Thymus (tissue), 11 donors: ENCODE results near the gene CSNK1A1. TPM values are rescaled to one million over a fixed set of nuclear protein-coding genes. Genes with fewer than 3 reads are reported as not detected.
"Not testable (repeated sequence)": the region's sequence is repeated elsewhere in the genome, so short reads cannot be mapped to it uniquely, and the experiment has no call there.

ENCODE experiments used
- DNase-seq, 9 donors: peaks; one replicate each; pipeline ENCODE4 v3.0.0-alpha.2; 2013; ENCODE audit warnings: low spot score in 9 of 9, low read depth in 6 of 9, missing footprints in 1 of 9
- H3K27ac ChIP-seq, 2 donors: one replicate each; pipeline ENCODE4 v1.5.1; 2013; ENCODE audit warnings: control low read depth in 1 of 2, low read depth in 1 of 2, low read length in 1 of 2, mild to moderate bottlenecking in 1 of 2, moderate library complexity in 1 of 2
- H3K27me3 ChIP-seq, 2 donors: one replicate each; pipeline ENCODE4 v1.5.1; 2013; ENCODE audit warnings: low read length in 1 of 2; ENCODE audit not compliant: control insufficient read depth in 2 of 2, insufficient read depth in 1 of 2
- H3K36me3 ChIP-seq, 2 donors: one replicate each; pipeline ENCODE4 v1.5.1; 2013; ENCODE audit warnings: low read length in 1 of 2, mild to moderate bottlenecking in 1 of 2, moderate library complexity in 1 of 2; ENCODE audit not compliant: control insufficient read depth in 2 of 2, insufficient read depth in 2 of 2
- H3K4me1 ChIP-seq, 2 donors: one replicate each; pipeline ENCODE4 v1.5.1; 2013; ENCODE audit warnings: low read length in 2 of 2; ENCODE audit not compliant: control insufficient read depth in 2 of 2, insufficient read depth in 2 of 2
- H3K4me3 ChIP-seq, 2 donors: one replicate each; pipeline ENCODE4 v1.5.1; 2013; ENCODE audit warnings: low read length in 2 of 2, control low read depth in 1 of 2, mild to moderate bottlenecking in 1 of 2
- H3K9me3 ChIP-seq, 2 donors: one replicate each; pipeline ENCODE4 v1.5.1; 2013; ENCODE audit warnings: low read length in 1 of 2, mild to moderate bottlenecking in 1 of 2; ENCODE audit not compliant: control insufficient read depth in 2 of 2, insufficient read depth in 1 of 2
- WGBS: extraction: QIAGEN DNeasy Blood & Tissue Kit; methylation state at CpG from one replicate; pipeline ENCODE4 v1.1.7; 2013; 5-methylcytosine and 5-hydroxymethylcytosine counted together
- polyA plus RNA-seq: library from polyadenylated mRNA; stranded (reverse); fragments of 200-250 nt; gene quantifications from one replicate; pipeline ENCODE4 v1.2.3, GENCODE V29; 2013
- total RNA-seq: library from RNA; stranded (reverse); fragments of 120-200 nt; gene quantifications from one replicate; pipeline ENCODE4 v1.2.4, GENCODE V29; 2013
- donor health status: healthy.

The CSNK1A1 gene
- total and polyA plus RNA-seq, 2 donors: 91.6 to 171 TPM

GRCh38 chr5:149545327-149545726, 5.9 kb downstream of the CSNK1A1 start:
- 98% methylated on average over 6 of the region's 6 CpGs for WGBS
- Histone ChIP-seq H3K4me1 (peaks cover 10 to 17% of the 10 kb centered on the region in 2 donors), H3K4me3 (no peak overlapping the region), H3K27me3 (no peaks in the 10 kb centered on the region), H3K36me3 (peaks cover 29 to 65% of the 10 kb centered on the region in 2 donors), H3K27ac (no peak overlapping the region), H3K9me3 (no peaks in the 10 kb centered on the region)
- no peak for DNase-seq

DNA sequence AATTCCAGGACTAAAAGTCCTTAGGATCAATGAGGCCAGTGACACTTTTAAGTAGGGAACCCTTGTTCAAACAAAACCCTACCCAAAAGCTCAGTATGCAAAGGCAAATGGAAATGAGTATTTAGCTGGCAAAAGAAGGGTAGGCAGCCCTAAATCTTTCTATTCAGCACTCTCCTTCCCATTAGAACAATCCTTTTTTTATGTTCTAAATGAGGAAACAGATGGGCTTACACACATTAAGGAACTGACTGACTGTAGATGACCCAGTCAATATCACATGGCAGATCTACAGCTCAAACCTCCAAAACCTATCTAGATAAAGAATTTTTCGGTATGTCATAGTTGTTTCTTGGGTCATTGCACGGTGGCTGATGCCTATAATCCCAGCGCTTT, 7.2 kb downstream of the CSNK1A1 start:
- Histone ChIP-seq H3K27ac (no peak overlapping the region), H3K9me3 (no peaks in the 10 kb centered on the region), H3K27me3 (no peaks in the 10 kb centered on the region), H3K4me3 (no peak overlapping the region), H3K36me3 (peaks cover 26 to 72% of the 10 kb centered on the region in 2 donors), H3K4me1 (peaks cover 8 to 17% of the 10 kb centered on the region in 2 donors)
- 51% methylated on average over 3 of the region's 3 CpGs for WGBS
- DNase-seq: no peak

- Histone ChIP-seq H3K27me3 (no peaks in the 10 kb centered on the region), H3K27ac (no peak overlapping the region), H3K4me3 (no peak overlapping the region), H3K9me3 (no peaks in the 10 kb centered on the region), H3K36me3 (peaks cover 24 to 70% of the 10 kb centered on the region in 2 donors), H3K4me1 (peaks cover 6 to 15% of the 10 kb centered on the region in 2 donors)
- WGBS: 93% methylated on average over 8 of the region's 8 CpGs
- DNase-seq: no peak
Observed at GRCh38 chr5:149543361-149544027, 7.7 kb downstream of the CSNK1A1 start.

GRCh38 chr5:149541893-149542292, 9.3 kb downstream of the CSNK1A1 start:
- Histone ChIP-seq H3K4me3 (no peak overlapping the region), H3K9me3 (no peaks in the 10 kb centered on the region), H3K36me3 (peaks cover 27 to 70% of the 10 kb centered on the region in 2 donors), H3K4me1 (peaks cover 3 to 6% of the 10 kb centered on the region in 2 donors), H3K27me3 (no peaks in the 10 kb centered on the region), H3K27ac (no peak overlapping the region)
- no peak for DNase-seq
- WGBS: 97% methylated on average over 6 of the region's 6 CpGs

- peaks cover 17 to 62% of the 10 kb centered on the region in 2 donors for H3K36me3 ChIP-seq
Observed at GRCh38 chr5:149540089-149540488, 11.2 kb downstream of the CSNK1A1 start.

GRCh38 chr5:149537374-149537975, 13.8 kb downstream of the CSNK1A1 start:
- no peak overlapping the region for H3K27ac ChIP-seq
- WGBS: 97% methylated on average over 1 of the region's 1 CpG
- H3K27me3 ChIP-seq: no peaks in the 10 kb centered on the region
- no peak overlapping the region for H3K4me3 ChIP-seq
- DNase-seq: no peak
- H3K36me3 ChIP-seq: peaks cover 10 to 56% of the 10 kb centered on the region in 2 donors
- H3K4me1 ChIP-seq: no peaks in the 10 kb centered on the region
- no peaks in the 10 kb centered on the region for H3K9me3 ChIP-seq

More at GRCh38 chr5:149540089-149540488, 11.2 kb downstream of the CSNK1A1 start:
- Histone ChIP-seq H3K27me3 (no peaks in the 10 kb centered on the region), H3K4me3 (no peak overlapping the region), H3K27ac (no peak overlapping the region), H3K4me1 (no peaks in the 10 kb centered on the region), H3K9me3 (no peaks in the 10 kb centered on the region)
- DNase-seq: no peak
- WGBS: 84% methylated on average over 3 of the region's 3 CpGs

GRCh38 chr5:149535787-149536186, 15.5 kb downstream of the CSNK1A1 start:
- H3K4me3 ChIP-seq, DNase-seq, H3K4me1 ChIP-seq, H3K9me3 ChIP-seq, H3K27me3 ChIP-seq, H3K27ac ChIP-seq: not testable (repeated sequence)
- 96% methylated on average over 6 of the region's 6 CpGs for WGBS
- H3K36me3 ChIP-seq: peaks cover 9 to 62% of the 10 kb centered on the region in 2 donors

GRCh38 chr5:149532413-149532812, 18.8 kb downstream of the CSNK1A1 start:
- 98% methylated on average over 7 of the region's 7 CpGs for WGBS
- no peak for DNase-seq
- no peaks in the 10 kb centered on the region for H3K27me3 ChIP-seq
- no peak overlapping the region for H3K4me3 ChIP-seq
- no peaks in the 10 kb centered on the region for H3K9me3 ChIP-seq
- H3K4me1 ChIP-seq: no peaks in the 10 kb centered on the region
- H3K27ac ChIP-seq: no peak overlapping the region
- H3K36me3 ChIP-seq: peaks cover 7 to 45% of the 10 kb centered on the region in 2 donors

- Histone ChIP-seq H3K9me3 (no peaks in the 10 kb centered on the region), H3K4me3 (no peak overlapping the region), H3K36me3 (peaks cover 3 to 32% of the 10 kb centered on the region in 2 donors), H3K4me1 (peaks cover 0 to 2% of the 10 kb centered on the region in 2 donors), H3K27me3 (no peaks in the 10 kb centered on the region), H3K27ac (no peak overlapping the region)
- DNase-seq: no peak
Observed at GRCh38 chr5:149529463-149529862, 21.8 kb downstream of the CSNK1A1 start.
